ENCODE results near the gene EML1. TPM values are rescaled to one million over a fixed set of nuclear protein-coding genes. Genes with fewer than 3 reads are reported as not detected.
A peak's percentile ranks its signal among the peaks of the same experiment; 100 is the strongest.

Gene EML1
- total RNA-seq, 2 donors from 2014 or later, result 23.6 to 34.6 TPM

GRCh38 chr14:99809859-99810558 lies 16.8 kb downstream of the EML1 start:
- H3K4me3 ChIP-seq, result no peak overlapping the region
- TF ChIP-seq CTCF (IDR thresholded peaks at IDR 0.05), result peak in 2 of 7 experiments; percentile 5 to 19
- peak in 1 of 3 donors; percentile 26 for TF ChIP-seq POLR2A (IDR thresholded peaks at IDR 0.05)
- ATAC-seq, result peak; percentile 75
- peaks cover 15% of the 10 kb centered on the region for H3K4me1 ChIP-seq
- peak overlapping the region in 3 of 4 donors; percentile 23 to 55 (median 47) for H3K27ac ChIP-seq
- WGBS, 2 donors, result 64 to 73% methylated on average over 7 to 16 of the region's 16 CpGs
- intact Hi-C loops (cut with DNase I), result no loop called here
- H3K36me3 ChIP-seq (replicated peaks in 1 of 2; ENCODE audit: insufficient read depth in 1 of 2, low read depth in 2 of 2), result no peaks in the 10 kb centered on the region
- no peaks in the 10 kb centered on the region for H3K27me3 ChIP-seq
- DNase-seq, result peak; percentile 47 to 66 (median 53)
- no peaks in the 10 kb centered on the region for H3K9me3 ChIP-seq

DNA sequence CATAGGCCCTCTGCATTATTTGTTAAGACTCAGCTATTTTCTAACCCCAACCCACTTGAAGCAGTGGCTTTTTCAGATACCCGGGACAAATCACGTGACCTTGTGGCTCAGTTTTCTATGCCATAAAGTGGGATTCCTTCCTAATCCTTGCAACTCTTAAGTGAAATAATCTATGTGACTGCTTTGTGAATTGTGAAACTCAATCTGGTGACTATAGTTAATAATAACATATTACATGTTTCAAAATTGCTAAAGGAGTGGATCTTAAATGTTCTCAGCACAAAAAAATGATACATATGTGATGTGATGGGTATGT lies 17.3 kb downstream of the EML1 start:
- intact Hi-C loops (cut with DNase I), result no loop called here
- ATAC-seq (no peak), DNase-seq (no peak)
- Histone ChIP-seq H3K27ac (peak overlapping the region in 2 of 4 donors; percentile 47 to 55), H3K27me3 (no peaks in the 10 kb centered on the region), H3K36me3 (replicated peaks in 1 of 2; ENCODE audit: insufficient read depth in 1 of 2, low read depth in 2 of 2) (no peaks in the 10 kb centered on the region), H3K4me1 (peaks cover 15% of the 10 kb centered on the region), H3K9me3 (no peaks in the 10 kb centered on the region), H3K4me3 (no peak overlapping the region)
- WGBS, 2 donors, result 84 to 87% methylated on average over 2 of the region's 2 CpGs
- TF ChIP-seq POLR2A (IDR thresholded peaks at IDR 0.05), result no peak
- no peak for TF ChIP-seq CTCF (IDR thresholded peaks at IDR 0.05)

DNA sequence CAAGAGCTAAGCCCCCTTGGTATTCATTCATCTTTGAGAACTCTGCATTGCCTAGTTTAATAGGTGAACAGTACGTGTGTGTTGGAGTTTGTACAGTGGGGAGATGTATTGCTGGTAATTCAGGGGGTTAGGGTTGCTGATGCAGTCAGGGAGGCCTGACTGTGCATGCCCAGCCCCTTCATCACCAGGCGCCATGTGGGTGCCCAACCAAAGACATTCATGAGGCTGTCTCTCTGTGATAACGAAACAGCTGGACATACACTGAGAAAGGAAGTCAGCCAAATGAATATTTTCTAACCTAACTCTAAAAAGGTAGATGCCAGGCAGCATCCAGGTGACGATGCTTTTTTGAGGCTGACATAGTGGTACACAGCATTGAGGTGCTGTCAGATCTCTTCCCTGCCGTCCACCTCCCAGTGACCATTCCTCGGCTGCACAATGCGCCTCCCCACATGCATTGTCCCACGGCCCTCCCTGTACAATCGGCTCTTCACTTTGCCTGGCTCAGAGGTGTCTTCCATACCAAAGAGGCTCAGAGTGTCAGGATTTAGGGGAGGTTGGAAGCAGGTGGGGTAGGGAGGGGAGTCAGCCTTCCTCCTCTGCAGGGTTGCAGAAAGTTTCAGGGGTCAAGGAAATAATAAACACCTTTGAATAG lies 19.0 kb downstream of the EML1 start:
- Histone ChIP-seq H3K27me3 (no peaks in the 10 kb centered on the region), H3K27ac (no peak overlapping the region), H3K4me1 (peaks cover 15% of the 10 kb centered on the region), H3K9me3 (no peaks in the 10 kb centered on the region), H3K36me3 (replicated peaks in 1 of 2; ENCODE audit: insufficient read depth in 1 of 2, low read depth in 2 of 2) (no peaks in the 10 kb centered on the region), H3K4me3 (no peak overlapping the region)
- 85 to 88% methylated on average over 9 of the region's 9 CpGs for WGBS, 2 donors
- DNase-seq (no peak), ATAC-seq (no peak)
- no peak for TF ChIP-seq CTCF (IDR thresholded peaks at IDR 0.05)
- TF ChIP-seq POLR2A (IDR thresholded peaks at IDR 0.05), result no peak
- intact Hi-C loops (cut with DNase I), result no loop called here

- Histone ChIP-seq H3K9me3 (no peaks in the 10 kb centered on the region), H3K27me3 (no peaks in the 10 kb centered on the region), H3K36me3 (replicated peaks in 1 of 2; ENCODE audit: insufficient read depth in 1 of 2, low read depth in 2 of 2) (no peaks in the 10 kb centered on the region), H3K4me1 (peaks cover 15% of the 10 kb centered on the region), H3K4me3 (no peak overlapping the region), H3K27ac (no peak overlapping the region)
- no peak for TF ChIP-seq POLR2A (IDR thresholded peaks at IDR 0.05)
- TF ChIP-seq CTCF (IDR thresholded peaks at IDR 0.05), result no peak
- no peak for ATAC-seq
- 81 to 86% methylated on average over 6 of the region's 6 CpGs for WGBS, 2 donors
- DNase-seq, result no peak
- intact Hi-C loops (cut with DNase I), result no loop called here
Measured at GRCh38 chr14:99812892-99813291, 19.7 kb downstream of the EML1 start.

DNA sequence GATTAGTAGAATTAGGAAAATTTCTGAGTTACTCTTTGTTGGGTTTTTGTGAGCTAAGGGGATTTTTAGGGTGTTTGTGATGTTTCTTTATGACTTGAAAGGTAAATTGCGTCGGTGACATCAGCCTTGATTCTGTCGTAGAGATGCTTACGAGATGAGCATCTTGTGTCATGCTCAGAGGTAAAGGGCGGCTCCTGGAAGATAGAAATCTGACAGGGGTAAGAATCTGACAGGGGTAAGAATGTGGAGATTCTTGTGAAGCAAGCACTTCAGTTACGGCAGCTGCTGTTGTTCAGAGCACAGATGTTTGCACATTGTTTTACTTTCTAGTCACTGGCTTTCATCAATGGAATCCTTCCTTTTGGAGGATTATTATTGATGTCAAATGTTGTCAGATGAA lies 22.5 kb downstream of the EML1 start:
- Histone ChIP-seq H3K36me3 (replicated peaks in 1 of 2; ENCODE audit: insufficient read depth in 1 of 2, low read depth in 2 of 2) (no peaks in the 10 kb centered on the region), H3K9me3 (no peaks in the 10 kb centered on the region), H3K4me3 (no peak overlapping the region), H3K27ac (no peak overlapping the region), H3K27me3 (no peaks in the 10 kb centered on the region), H3K4me1 (no peaks in the 10 kb centered on the region)
- WGBS, 2 donors, result 68 to 72% methylated on average over 6 of the region's 6 CpGs
- no peak for TF ChIP-seq POLR2A (IDR thresholded peaks at IDR 0.05)
- ATAC-seq, result no peak
- intact Hi-C loops (cut with DNase I), result no loop called here
- DNase-seq, result no peak

All from body of pancreas (tissue), 4 donors.